Measurements from ENCODE around the gene SPNS3. TPM values are rescaled to one million over a fixed set of nuclear protein-coding genes. Genes with fewer than 3 reads are reported as not detected.

The SPNS3 gene
- total and polyA plus RNA-seq, 10 donors: 1.1 to 7.2 (median 3.9) TPM

DNA sequence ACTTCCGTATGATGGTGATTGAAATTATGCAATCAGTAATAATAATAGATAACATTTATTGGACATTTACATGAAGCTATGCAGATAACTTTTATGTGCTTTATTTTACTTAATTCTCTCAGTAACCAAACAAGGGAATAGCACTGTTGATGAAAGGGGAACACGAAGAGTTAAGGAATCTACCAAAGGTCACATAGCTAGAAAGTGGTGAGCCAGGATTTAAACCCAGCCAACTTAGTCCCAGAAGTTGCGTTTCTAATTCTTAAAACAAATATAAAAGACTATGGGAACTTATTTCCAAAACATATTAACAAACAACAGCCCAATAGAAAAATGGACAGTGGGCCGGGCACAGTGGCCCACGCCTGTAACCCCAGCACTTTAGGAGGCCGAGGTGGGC, 9.7 kb downstream of the SPNS3 start:
- peaks cover 11 to 67% (median 41%) of the 10 kb centered on the region in 6 donors for H3K4me1 ChIP-seq
- TF ChIP-seq POLR2A (IDR thresholded peaks at IDR 0.05) (no peak), POLR2AphosphoS5 (IDR thresholded peaks at IDR 0.05) (no peak)
- TF ChIP-seq, protein P1, sequence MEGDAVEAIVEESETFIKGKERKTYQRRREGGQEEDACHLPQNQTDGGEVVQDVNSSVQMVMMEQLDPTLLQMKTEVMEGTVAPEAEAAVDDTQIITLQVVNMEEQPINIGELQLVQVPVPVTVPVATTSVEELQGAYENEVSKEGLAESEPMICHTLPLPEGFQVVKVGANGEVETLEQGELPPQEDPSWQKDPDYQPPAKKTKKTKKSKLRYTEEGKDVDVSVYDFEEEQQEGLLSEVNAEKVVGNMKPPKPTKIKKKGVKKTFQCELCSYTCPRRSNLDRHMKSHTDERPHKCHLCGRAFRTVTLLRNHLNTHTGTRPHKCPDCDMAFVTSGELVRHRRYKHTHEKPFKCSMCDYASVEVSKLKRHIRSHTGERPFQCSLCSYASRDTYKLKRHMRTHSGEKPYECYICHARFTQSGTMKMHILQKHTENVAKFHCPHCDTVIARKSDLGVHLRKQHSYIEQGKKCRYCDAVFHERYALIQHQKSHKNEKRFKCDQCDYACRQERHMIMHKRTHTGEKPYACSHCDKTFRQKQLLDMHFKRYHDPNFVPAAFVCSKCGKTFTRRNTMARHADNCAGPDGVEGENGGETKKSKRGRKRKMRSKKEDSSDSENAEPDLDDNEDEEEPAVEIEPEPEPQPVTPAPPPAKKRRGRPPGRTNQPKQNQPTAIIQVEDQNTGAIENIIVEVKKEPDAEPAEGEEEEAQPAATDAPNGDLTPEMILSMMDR (IDR thresholded peaks at IDR 0.05 in 8 of 11, conservative IDR thresholded peaks at IDR 0.05 in 3 of 11): no peak
- no peaks in the 10 kb centered on the region for H3K36me3 ChIP-seq
- peak overlapping the region in 3 of 8 donors; percentile 8 to 29 (median 25) for H3K27ac ChIP-seq
- no peak for DNase-seq
- no peaks in the 10 kb centered on the region for H3K9me3 ChIP-seq
- WGBS, 5 donors: 67 to 82% (median 72%) methylated on average over 6 of the region's 6 CpGs
- intact Hi-C loops (cut with DNase I; ENCODE audit: low total_unique reads): no loop called here
- H3K27me3 ChIP-seq (replicated peaks in 1 of 7): peaks cover 0 to 6% (median 0%) of the 10 kb centered on the region in 7 donors
- no peak overlapping the region for H3K4me3 ChIP-seq

DNA sequence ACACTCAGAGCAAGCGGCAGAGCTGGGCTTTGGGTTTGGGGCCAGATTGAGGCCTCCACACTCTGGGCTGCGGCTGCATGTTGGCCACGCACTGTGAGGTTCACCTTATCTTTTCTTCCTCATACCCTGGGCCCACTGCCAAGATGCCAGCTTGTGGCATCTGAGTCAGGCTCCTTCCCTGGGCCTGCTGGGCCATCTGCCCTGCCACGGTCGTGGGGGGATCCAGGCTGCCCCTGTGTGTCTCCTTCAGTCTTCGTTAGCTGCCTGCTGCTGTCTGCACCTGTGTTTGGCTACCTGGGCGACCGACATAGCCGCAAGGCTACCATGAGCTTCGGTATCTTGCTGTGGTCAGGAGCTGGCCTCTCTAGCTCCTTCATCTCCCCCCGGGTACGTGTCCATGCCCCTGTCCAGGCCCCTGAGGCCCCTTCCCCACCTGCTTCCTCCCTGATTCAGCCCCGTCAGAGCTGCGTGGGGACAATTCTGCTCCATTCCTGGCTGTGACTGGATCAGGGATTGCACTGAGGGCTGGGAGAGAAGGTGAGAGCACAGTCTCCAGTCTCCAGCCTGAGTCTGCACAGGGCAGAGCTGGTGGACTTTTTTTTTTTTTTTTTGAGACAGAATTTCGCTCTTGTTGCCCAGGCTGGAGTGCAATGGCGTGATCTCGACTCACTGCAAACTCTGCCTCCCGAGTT, 11.2 kb downstream of the SPNS3 start:
- no peaks in the 10 kb centered on the region for H3K27me3 ChIP-seq (replicated peaks in 1 of 7)
- H3K9me3 ChIP-seq: no peaks in the 10 kb centered on the region
- H3K4me1 ChIP-seq: peaks cover 17 to 79% (median 50%) of the 10 kb centered on the region in 6 donors
- H3K36me3 ChIP-seq: no peaks in the 10 kb centered on the region
- no peak for TF ChIP-seq POLR2A (IDR thresholded peaks at IDR 0.05)
- TF ChIP-seq, protein P1 (IDR thresholded peaks at IDR 0.05 in 8 of 11, conservative IDR thresholded peaks at IDR 0.05 in 3 of 11): no peak
- no peak for TF ChIP-seq POLR2AphosphoS5 (IDR thresholded peaks at IDR 0.05)
- 43 to 66% (median 57%) methylated on average over 18 of the region's 18 CpGs for WGBS, 5 donors
- DNase-seq: no peak
- H3K4me3 ChIP-seq: no peak overlapping the region
- intact Hi-C loops (cut with DNase I; ENCODE audit: low total_unique reads): no loop called here
- H3K27ac ChIP-seq: peak overlapping the region in 4 of 8 donors; percentile 8 to 67 (median 38)

DNA sequence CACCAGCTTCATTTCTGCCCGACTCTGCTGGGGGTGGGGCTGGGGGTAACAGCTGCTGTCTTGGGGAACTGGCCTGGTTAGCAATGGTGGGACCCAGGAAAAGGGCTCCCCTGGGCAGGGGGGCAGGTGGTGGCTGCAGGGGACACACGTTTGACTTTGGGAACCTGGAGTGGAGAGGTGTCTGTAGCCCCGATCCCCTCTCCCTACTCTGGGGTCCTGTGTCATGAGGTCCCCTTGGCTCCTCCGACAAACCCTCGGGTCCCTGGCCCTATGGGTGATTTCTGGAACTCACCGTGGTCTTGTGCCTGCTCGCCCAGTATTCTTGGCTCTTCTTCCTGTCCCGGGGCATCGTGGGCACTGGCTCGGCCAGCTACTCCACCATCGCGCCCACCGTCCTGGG, 12.0 kb downstream of the SPNS3 start:
- Histone ChIP-seq H3K27me3 (replicated peaks in 1 of 7) (no peaks in the 10 kb centered on the region), H3K9me3 (no peaks in the 10 kb centered on the region), H3K36me3 (no peaks in the 10 kb centered on the region), H3K4me1 (peaks cover 17 to 75% (median 50%) of the 10 kb centered on the region in 6 donors), H3K4me3 (no peak overlapping the region), H3K27ac (peak overlapping the region in 4 of 8 donors; percentile 57 to 73 (median 69))
- WGBS, 5 donors: 87 to 95% (median 90%) methylated on average over 8 to 13 of the region's 13 CpGs
- no peak for DNase-seq
- intact Hi-C loops (cut with DNase I; ENCODE audit: low total_unique reads): no loop called here
- TF ChIP-seq, protein P1 (IDR thresholded peaks at IDR 0.05 in 8 of 11, conservative IDR thresholded peaks at IDR 0.05 in 3 of 11): no peak
- TF ChIP-seq POLR2A (IDR thresholded peaks at IDR 0.05): no peak
- no peak for TF ChIP-seq POLR2AphosphoS5 (IDR thresholded peaks at IDR 0.05)

DNA sequence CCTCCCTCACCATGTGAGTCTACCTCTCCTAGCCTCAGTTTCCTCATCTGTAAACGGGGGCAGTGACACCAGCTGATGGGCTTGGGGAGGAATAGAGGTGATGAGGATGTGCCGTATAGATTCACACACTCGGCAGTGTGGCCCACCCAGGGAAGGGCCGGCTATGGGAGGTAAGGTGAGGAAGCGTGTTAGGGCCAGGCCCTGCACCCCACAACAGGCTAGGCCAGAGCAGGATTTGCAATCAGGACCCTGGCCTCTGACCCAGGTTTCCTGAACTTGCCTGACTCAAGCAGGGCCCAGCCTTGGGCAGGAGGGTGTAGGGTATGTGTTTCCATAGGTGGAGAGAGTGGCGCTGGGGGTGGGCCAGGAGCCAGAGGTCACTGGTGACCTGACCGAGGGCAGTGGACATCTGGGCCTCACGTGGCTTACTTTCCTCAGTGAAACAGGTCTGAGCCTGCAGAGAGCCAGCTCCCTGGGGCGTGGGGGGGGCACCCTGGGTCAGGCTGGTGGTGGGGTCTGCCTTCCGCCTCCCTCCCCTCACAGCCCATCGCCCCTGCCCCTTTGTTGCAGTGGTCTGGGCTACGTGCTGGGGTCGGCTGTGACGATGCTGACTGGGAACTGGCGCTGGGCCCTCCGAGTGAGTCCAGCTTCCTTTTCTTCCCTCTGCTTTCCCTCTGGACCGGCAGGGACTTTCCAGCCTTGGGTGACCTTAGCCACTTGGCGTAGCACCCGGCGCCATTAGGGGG, 12.8 kb downstream of the SPNS3 start:
- Histone ChIP-seq H3K36me3 (no peaks in the 10 kb centered on the region), H3K9me3 (no peaks in the 10 kb centered on the region), H3K27ac (peak overlapping the region in 6 of 8 donors; percentile 47 to 73 (median 67)), H3K4me1 (peaks cover 17 to 73% (median 52%) of the 10 kb centered on the region in 6 donors), H3K4me3 (no peak overlapping the region), H3K27me3 (replicated peaks in 1 of 7) (no peaks in the 10 kb centered on the region)
- intact Hi-C loops (cut with DNase I; ENCODE audit: low total_unique reads): no loop called here
- peak in 2 of 3 donors; percentile 55 to 62 for TF ChIP-seq POLR2AphosphoS5 (IDR thresholded peaks at IDR 0.05)
- no peak for TF ChIP-seq POLR2A (IDR thresholded peaks at IDR 0.05)
- WGBS, 5 donors: 69 to 96% (median 71%) methylated on average over 10 to 20 of the region's 20 CpGs
- DNase-seq: peak; percentile 78

Measured in spleen (tissue), 11 donors.